ENCODE measurements around the gene THAP8.

Gene THAP8, protein sequence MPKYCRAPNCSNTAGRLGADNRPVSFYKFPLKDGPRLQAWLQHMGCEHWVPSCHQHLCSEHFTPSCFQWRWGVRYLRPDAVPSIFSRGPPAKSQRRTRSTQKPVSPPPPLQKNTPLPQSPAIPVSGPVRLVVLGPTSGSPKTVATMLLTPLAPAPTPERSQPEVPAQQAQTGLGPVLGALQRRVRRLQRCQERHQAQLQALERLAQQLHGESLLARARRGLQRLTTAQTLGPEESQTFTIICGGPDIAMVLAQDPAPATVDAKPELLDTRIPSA

DNA sequence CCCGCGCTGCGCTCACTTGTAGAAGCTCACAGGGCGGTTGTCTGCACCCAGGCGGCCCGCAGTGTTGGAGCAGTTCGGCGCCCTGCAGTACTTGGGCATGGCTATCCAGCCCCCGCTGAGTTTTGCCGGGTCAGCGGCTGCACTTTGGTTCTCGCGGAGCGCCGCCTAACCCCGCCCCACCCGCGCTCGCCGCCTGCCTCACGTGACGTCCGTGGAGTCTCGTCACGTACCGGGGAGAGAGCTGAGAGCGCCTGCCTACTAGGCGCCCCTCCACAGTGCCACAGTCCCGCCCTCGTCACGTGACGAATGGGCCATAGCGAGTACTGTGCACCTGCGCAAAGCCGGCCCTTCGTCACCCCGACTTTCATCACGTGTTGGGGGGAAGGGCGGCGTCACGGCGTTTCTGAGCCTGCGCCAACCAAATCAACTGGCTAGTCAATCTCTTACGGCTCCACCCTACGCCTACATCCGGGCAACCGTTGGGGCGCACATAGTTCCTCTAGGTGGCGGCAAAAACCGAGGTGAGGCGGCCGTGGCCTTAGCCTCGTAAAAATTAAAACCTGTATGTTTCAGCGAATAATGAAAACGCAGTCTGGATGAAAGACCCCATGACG, at the start of gene THAP8:
TSS of gene THAP8 (minus strand) at position 167 of the 614 bp plus-strand sequence. CDS start at position 99, 68 bp downstream.
- DNase-seq (ENCODE audit: low spot score) = peak; percentile 99

DNA sequence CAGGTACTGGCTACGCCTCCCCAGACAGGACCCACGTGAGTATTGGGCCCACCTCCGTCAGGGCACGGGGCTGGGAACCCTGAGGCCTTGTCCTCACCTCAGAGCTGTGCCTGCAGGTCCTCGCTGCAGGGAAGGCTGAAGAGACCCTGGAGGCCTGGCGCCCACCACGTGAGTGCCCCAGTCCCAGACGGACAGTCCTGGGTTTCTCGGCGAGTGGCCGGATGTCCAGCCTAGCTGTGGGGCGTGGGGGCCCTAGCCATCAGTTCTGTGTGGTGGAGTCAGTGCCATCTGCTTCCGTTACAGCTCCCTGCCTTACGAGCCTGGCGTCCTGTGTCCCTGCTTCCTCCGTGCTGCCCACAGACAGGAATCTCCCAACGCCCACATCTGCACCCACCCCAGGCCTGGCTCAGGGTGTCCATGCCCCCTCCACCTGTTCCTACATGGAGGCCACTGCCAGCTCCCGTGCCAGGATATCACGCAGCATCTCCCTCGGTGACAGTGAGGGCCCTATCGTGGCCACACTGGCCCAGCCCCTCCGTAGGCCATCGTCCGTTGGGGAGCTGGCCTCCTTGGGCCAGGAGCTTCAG, 49.0 kb upstream of the THAP8 start:
- DNase-seq (ENCODE audit: low spot score) = no peak

DNA sequence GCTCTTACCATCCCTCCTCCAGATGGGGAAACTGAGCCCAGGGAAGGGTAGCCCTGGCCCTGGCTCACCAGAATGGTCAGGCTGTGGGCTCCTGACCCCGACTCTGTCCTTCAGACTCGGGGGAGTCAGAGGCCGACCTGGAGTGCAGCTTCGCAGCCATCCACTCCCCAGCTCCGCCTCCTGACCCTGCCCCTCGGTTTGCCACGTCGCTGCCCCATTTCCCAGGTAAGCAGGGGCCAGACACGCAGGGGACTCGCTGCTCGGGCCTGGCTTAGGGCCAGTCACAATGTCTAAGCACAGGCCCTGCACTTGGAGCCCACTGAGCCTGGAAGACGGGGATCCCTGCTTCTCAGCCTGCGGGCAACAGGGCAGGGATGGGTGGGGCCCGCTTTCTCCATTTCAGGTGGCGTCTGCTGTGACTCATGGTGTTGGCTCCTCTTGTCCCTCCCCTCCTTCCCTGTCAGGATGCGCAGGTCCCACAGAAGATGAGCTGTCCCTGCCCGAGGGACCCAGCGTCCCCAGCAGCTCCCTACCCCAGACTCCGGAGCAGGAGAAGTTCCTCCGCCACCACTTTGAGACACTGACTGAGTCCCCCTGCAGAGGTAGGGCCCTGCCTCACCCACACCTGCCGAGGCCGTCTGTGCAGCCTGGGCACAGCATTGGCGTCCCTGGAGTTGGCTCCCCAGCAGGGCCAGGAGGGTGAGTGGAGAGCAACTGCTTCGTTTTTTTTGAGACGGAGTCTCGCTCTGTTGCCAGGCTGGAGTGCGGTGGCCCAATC, 47.7 kb upstream of the THAP8 start:
- DNase-seq (ENCODE audit: low spot score) = no peak

DNA sequence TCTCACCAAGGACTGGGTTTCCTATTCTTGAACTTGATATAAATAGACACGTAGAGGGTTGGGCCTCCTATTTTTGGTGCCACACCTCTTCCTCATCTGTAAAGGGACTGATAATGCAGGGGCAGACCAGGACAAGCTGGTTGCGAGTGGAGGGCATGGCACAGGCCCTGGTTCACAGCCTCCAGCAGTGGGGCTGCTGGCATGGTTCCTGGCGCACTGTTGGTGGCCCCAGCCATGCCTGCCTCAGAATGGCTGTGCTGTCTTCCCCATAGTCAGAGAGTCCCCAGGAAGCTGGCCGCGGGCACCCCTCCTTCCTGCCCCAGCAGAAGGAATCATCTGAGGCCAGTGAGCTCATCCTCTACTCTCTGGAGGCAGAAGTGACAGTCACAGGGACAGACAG, 46.4 kb upstream of the THAP8 start:
- no peak for DNase-seq (ENCODE audit: low spot score)

DNA sequence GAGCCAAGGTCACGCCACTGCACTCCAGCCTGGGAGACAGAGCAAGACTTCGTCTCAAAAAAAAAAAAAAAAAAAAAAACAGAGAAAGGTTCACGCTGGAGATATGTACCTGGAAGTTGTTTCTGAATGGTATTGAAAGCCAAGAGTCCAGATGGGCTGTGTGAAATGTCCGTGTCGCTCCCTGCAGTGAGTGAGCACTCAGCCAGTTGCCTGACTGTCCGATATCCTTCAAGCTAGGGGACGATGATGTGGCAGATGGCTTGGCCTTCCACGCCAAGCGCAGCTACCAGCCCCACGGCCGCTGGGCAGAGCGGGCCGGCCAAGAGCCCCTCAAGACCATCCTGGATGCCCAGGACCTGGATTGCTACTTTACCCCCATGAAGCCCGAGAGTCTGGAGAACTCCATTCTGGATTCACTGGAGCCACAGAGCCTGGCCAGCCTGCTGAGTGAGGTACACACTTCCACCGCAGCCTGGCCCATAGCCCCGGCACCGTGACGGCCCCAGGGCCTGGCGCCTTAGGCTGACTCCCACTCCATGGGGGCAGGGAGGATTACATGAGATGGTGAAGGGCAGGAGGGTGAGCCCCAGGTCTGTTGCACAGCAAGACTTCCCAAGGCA, 45.2 kb upstream of the THAP8 start:
- DNase-seq (ENCODE audit: low spot score) = no peak

DNA sequence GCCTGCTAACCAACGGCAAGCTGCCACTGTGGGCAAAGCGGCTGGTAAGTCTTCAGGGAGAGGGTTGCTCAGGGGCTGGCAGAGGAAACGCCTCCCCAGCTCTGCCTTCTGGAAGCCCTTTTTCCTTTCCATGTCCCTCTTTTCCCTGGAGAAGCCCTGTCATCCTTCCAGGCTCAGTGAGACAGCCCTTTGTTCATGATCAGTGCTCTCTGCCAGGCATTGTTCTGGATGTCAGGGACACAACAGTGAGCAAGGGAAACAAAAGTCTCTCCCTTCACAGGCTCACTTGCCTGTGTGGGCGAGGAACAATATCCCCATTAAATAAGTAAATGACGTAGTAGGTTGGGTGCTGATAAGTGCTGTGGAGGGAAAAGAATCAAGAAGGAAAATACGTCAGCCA, 43.0 kb upstream of the THAP8 start:
- DNase-seq (ENCODE audit: low spot score) = no peak

DNA sequence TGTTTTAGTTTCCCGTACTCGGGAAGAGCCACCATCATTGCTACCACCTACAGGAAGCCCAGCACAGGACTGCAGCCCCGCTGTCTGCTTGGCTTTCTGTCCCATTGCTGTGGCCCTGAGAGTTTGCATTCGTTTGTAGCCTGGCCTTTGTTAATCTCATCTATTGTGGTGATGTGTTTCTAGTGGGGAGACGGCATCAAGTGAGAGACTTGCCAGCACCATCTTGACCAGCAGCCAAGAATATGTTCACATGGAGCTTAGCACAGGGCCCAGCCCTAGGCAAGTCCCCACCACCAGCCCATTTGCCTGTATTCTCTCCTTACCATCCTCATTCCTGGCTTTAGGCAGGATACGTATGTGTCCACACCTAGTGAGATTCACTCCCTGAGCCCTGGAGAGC, 39.6 kb upstream of the THAP8 start:
- DNase-seq (ENCODE audit: low spot score) = no peak

DNA sequence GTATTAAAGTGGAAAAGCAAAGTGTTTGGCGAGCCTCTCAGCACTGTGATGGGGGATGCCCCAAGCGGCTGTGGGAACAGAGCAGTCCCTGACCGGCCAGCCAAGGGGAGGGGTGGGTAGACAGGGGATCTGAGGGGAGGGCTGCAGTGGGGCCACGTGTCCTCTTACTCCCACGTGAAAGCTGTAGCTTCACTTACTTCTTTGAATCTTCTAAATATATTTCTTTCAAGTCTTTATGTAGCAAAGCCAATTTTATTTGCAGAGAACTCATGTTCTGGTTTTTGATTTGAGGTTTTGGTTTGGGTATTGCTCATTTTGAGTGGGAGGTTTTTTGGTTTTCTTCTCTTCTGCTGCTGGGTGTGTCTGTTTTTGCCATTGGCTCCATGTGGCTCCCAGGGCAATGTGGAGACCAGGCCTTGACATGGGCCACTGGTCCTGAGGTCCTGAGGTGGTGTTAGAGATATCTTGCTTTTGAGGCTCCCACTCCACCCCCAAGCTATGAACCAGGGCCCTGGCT, 39.1 kb upstream of the THAP8 start:
- peak; percentile 57 for DNase-seq (ENCODE audit: low spot score)

DNA sequence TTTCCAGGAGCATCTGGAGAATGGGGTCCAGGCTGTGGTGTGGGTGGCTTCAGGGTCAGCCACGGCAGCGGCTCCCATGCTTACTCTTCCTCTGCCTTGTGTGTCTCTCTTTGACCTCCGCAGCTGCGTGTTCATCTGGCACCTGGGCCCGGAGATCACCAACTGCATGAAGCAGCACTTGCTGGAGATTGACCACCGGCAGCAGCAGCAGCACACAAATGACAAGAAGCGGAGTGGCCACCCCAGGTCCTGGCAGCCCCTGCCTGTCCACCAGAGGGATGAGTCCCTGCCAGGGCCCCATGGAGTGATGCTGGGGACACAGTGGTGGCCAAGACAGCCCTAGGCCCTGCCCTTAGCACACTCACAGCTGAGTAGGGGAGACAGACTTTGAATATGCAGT, 38.5 kb upstream of the THAP8 start:
- no peak for DNase-seq (ENCODE audit: low spot score)

DNA sequence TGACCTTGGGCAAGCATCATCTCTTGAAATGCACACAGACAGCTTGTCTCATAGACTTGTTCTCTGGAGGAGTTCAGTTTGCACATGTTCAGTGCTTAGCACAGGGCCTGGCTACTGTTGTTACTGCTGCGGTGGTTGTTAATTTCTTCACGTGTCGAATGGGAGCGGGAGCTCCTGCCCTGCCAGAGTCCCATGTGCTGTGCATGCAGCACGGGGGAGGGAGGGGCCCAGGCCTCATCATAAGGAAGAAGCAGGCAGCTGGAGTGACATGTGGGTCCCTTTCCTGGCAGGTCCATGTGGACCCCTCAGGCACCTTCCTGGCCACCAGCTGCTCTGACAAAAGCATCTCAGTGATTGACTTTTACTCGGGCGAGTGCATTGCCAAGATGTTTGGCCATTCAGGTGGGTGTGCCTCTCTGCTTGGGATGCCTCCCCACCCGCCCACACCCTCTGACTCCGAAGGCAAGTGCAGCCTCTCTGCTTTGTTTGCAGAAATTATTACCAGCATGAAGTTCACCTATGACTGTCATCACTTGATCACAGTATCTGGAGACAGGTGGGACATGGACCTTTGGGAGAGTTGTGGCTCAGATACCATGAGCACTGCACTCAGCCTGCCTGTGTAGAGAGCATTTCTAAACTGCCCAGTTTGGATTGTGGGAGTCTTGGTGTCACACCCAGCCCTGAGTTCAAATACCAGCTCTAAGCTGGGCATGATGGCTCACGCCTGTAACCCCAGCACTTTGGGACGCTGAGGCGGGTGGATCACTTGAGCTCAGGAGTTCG, 37.0 kb upstream of the THAP8 start:
- DNase-seq (ENCODE audit: low spot score) = no peak

DNA sequence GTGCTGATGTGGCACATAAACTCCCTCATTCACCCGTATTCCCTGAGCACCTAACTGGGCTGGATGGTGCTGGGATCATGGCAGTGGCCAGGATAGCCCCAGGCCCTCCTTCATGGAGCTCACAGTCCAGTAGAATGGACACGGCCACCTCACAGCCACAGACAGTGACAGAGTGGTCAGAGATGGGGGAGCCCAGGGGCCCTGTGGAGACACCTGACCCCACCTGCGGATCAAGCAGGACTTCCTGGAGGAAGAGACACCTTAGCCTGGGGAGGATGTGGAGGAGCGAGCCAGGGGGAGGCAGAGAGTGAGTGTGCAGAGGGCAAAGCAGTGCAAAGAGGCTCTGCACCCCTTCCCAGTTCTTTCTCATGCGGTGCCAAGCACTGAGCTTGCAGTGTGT, 35.8 kb upstream of the THAP8 start:
- DNase-seq (ENCODE audit: low spot score) = no peak

DNA sequence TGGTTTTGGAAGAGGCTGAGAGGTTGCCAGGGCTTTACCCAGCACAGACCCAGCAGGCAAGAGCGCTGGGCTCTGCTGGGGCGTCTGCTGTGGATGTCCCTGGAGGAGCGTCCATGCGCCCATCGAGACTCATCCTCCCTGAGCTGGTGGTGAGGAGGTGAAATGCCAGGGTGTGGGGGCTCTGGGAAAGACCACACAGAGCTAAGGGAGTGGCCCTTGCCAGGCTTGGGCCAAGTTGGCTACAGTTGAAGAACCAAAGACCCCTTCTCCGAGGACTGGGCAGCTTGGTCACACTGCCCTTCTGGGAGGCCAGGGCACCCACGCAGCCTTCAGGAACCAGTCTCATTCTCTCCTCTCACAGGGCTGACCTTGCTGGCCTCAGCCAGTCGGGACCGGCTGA, 32.2 kb upstream of the THAP8 start:
- DNase-seq (ENCODE audit: low spot score) = no peak

DNA sequence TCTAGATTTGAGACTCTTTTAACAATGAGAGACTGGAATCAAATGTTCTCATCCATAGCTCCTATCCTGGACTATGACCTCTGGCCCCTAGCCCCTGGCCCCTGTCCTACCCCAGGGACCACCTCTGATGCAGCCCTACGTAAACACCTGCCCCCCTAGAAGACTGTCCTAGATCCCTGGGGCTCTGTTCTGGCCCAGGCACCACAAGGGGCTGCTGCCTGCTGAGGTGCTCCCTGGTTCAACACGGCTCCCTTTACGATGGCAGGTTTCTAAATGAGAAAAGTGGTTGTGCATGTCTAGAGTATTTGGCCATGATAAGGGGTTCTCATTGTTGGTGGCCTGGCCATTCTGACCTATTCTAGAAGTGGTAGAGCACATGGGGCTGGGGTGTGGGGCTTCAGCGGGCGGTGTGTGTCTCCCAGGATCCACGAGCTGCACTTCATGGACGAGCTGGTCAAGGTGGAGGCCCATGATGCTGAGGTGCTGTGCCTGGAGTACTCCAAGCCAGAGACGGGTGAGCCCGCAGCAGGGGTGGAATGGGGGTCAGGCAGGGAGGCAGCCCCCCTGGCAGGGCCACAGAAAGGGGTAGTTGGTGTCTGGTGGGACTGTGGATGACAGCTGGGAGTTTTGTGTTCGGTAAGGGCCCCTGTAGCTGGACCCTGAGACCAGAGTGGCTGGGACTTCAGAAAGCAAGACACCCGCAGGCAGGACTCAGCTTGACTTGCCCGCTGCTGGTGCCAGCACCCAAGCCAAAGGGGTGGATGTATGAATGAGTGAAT, 30.3 kb upstream of the THAP8 start:
- no peak for DNase-seq (ENCODE audit: low spot score)

DNA sequence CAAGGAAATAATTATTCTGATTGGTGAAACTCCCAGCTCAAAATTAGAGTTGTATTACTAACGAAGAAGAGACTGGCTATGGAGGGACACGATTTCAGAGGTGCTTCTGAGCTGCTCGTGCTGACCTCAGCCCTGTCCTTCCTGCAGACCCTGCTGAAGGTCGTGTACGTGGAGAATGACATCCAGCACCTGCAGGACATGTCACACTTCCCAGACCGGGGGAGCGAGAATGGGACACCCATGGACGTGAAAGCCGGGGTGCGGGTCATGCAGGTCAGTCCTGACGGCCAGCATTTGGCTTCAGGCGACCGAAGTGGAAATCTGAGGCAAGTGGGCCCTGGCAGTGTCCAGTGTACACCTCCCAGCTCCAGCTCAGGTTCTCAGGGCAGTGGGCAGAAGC, 28.8 kb upstream of the THAP8 start:
- no peak for DNase-seq (ENCODE audit: low spot score)

DNA sequence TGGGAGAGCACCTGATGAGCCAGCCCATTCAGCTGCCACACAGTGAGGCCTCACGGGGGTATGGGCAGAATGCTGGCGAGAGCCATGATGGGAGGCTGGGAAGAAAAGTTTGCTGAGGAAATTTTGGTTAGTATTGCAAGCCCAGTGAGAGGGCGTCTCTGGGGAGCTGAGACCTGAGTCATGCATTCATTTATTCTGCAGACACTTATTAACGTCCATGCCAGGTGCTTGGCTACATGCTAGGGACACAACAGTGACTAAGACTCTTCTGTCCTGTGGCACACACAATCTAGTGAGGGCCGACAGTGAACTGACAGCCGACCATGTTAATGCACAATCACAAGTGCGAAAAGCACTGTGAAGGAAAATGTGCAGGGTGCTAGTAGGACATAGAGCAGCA, 27.8 kb upstream of the THAP8 start:
- no peak for DNase-seq (ENCODE audit: low spot score)

DNA sequence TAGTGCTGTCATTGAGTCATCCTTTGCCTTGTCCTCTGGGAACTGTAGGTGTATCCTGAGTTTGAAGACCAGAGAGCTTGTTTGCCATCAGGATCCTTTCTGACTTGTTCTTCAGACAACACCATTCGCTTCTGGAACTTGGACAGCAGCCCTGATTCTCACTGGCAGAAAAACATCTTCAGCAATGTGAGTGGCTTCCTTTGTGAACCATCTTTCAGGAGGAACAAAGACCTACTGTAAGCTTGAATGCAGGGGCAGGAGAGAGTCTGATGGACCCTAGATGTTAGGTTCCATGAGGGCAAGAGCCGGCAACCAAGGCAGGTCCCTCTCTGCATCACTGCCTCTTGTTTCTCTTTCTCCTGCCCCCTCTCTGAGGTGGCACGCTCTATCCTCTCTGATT, 27.3 kb upstream of the THAP8 start:
- DNase-seq (ENCODE audit: low spot score) = no peak

DNA sequence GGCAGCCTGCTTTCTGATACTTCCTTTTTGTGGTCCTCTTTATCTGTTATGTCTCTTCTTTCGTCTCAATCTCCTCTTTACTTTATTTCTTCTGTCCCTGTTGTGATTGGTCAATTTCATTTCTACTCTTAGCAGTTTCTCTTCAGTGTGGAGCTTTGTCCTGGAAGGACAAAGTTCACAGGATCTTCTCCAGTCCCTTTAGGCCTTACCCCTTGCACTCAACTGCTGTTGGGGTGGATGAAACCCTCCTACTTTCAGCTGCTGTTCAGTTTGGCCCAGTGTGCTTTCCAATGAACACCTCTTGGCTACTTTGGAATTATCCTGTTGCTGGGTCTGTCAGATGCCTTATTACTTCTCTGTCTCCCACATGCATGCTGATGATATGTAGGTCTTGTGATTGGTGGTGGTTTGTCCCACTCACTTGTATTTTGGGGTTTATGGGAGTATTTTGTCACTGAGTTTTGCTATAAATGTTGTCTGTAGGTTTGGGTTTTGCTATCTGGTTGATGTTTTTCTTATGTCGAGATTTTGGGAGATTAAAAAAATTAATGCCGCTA, 25.4 kb upstream of the THAP8 start:
- DNase-seq (ENCODE audit: low spot score) = no peak

DNA sequence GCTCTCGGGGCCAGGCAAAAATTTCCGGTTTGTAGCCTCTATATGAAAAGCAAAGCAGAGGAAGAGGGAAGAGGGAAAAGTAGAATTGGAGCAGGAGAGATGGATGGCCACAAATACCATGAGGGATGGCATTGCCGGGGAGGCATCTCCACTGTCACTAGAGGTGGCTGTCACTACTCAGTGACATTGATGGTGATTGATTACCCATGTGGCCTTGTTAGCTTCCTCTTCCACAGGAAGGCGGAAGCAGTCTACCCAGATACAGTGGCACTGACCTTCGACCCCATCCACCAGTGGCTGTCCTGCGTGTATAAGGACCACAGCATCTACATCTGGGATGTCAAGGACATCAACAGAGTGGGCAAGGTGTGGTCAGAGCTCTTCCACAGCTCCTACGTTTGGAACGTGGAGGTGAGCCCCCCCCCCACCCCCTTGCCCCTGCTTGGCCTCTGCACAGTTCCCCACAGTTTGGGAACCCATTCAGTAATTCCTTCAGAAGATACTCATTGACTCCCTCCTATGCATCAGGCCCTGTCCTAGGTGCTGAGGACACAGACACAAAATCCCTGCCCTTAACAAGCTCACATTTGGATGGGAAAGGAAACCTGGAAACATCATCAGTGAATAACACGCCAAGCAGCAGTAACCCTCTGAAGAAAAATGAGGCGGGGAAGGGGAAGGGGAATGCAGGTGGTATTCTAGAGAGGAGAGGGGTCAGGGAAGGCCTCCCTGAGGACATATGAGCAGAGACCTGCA, 19.2 kb upstream of the THAP8 start:
- no peak for DNase-seq (ENCODE audit: low spot score)

DNA sequence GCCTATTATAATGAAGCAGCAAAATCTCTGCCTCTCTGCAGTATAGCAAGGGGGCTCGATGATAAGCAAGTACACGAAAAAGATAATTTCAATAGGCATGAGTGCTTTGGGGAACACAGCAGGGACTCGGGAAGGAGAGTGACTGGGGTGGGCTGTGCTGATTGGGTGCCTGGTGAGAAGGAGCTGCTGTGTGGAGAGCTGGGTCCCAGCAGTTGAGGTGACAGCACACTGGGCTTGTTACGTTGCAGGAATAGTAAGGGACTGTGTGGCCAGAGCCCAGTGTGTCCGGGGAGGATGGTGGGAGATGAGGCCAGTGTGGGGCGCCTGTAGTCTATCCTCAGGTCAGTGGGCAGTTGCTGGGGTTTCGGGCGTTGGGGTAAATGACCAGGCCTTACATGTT, 18.0 kb upstream of the THAP8 start:
- DNase-seq (ENCODE audit: low spot score) = no peak

Data from GM03348 (cell line).